ENCODE results near the gene CYP2A13. TPM values are rescaled to one million over a fixed set of nuclear protein-coding genes. Genes with fewer than 3 reads are reported as not detected.
A peak's percentile ranks its signal among the peaks of the same experiment; 100 is the strongest.
"Not testable (repeated sequence)": the region's sequence is repeated elsewhere in the genome, so short reads cannot be mapped to it uniquely, and the experiment has no call there.

The CYP2A13 gene
- polyA plus RNA-seq, 1 donor from 2014 or later, result not detected

DNA sequence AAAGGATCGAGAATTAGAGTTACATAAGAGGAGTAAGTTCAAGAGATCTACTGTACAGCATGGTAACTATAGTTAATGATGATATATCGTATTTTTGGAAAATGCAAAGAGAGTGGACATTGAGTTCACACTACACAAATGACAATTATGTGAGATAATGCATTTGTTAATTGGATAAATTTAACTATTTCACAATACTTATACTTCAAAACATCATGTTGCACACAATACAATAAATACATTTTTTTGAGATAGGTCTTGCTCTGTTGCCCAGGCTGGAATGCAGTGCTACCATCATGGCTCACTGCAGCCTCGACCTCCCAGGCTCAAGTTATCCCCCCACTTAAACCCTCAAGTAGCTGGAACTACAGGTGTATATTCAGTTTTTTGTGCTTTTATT is 17.9 kb downstream of the CYP2A13 start:
- Mint-ChIP-seq H3K4me1 (no peaks in the 10 kb centered on the region), H3K9me3 (peaks cover 2 to 18% (median 18%) of the 10 kb centered on the region in 3 donors), H3K4me3 (no peak overlapping the region), H3K27ac (no peak overlapping the region), H3K27me3 (peaks cover 4% of the 10 kb centered on the region), H3K36me3 (no peaks in the 10 kb centered on the region)

DNA sequence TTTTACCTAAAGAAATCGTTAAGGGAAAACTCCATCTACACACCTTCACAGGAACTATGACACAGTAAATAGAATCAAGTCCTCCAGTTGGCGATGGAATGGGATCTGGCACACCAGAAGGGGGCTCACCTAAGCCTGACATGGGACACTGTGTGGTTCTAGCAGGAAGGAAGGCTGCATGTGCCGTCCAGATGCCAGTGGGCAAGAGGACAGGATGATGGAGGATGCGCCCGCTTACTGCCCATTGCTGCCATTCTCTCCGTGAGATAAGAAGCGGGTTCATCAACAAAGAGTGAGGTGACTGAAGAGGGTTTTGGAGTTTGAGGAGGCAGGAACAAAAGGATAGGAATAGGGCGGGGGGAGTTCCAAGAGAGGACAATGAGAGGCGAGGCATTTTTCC is 23.0 kb downstream of the CYP2A13 start:
- peaks cover 1% of the 10 kb centered on the region for H3K36me3 Mint-ChIP-seq
- no peak overlapping the region for H3K27ac Mint-ChIP-seq
- H3K4me1 Mint-ChIP-seq, result no peaks in the 10 kb centered on the region
- peaks cover 0 to 2% (median 1%) of the 10 kb centered on the region in 3 donors for H3K9me3 Mint-ChIP-seq
- no peak overlapping the region for H3K4me3 Mint-ChIP-seq
- peaks cover 17% of the 10 kb centered on the region for H3K27me3 Mint-ChIP-seq

DNA sequence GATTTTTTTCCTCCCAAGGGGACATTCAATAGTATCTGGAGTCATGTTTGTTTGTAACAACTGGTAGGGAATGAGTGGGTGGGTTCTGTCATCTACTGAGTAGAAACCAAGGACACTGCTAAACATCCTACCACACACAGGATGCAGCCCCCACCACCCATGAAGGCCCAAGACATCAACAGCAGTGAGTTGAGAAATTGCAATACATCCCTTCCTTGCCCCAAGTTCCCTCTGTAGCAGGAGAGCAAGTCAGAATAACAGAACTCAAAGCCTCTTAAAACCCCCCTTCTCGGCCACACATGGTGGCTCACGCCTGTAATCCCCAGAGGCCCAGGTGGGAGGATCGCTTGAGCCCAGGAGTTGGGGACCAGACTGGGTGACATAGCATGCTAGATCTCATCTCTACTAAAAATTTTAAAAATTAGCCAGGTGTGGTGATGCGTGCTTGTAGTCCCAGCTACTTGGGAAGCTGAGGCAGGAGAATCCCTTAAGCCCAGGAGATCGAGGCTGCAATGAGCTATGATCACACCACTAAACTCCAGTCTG is 23.6 kb downstream of the CYP2A13 start:
- Mint-ChIP-seq H3K27ac (no peak overlapping the region), H3K4me1 (no peaks in the 10 kb centered on the region), H3K4me3 (no peak overlapping the region), H3K27me3 (peaks cover 16% of the 10 kb centered on the region), H3K9me3 (peaks cover 0 to 1% (median 0%) of the 10 kb centered on the region in 3 donors), H3K36me3 (peaks cover 1% of the 10 kb centered on the region)

DNA sequence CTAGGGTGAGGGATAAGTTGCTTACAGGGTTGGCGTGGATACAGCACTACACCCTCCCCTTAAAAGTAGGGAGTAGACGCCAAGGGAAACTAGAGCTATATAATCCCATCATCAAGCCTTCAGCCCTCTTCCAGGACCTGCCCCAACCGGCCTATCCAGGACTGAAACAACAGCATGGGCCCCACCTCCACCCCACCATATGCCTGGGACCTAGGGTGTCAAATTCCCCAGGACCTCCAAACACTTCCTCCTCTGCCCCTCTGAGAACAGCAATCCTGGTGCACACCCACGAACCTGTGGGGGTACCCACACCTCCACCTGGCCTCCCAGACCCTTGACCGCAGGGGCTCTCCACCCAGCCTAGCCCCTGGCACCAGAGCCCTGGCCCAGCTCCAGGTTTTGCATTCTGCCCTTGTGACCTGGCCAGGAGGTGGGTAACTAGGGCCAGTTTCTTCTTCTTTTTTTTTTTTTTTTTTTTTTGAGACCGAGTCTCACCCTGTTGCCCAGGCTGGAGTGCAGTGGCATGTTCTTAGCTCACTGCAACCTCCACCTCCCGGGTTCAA is 24.6 kb downstream of the CYP2A13 start:
- Mint-ChIP-seq H3K4me3 (no peak overlapping the region), H3K27me3 (peaks cover 14% of the 10 kb centered on the region), H3K4me1 (no peaks in the 10 kb centered on the region), H3K36me3 (peaks cover 1% of the 10 kb centered on the region), H3K9me3 (peaks cover 0 to 3% (median 0%) of the 10 kb centered on the region in 3 donors), H3K27ac (no peak overlapping the region)

DNA sequence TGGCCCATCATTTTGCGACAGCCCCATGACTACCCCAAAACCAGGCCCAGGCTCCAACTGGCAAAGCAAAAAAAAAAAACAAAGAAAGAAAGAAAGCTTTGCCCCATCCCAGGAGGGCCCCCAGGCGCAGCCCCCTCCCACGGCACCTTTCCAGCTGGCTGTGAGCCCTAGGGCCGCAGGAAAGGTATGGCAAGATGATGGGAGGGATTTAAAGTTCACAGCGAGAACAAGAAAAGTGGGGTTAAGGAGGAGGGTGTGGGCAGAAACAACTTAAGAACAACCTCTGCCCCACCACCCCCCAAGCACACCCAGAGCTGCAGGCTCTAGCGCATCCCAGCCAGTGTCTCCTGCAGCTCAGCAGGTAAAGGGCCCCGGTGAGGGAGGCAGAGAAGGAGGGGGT is 25.9 kb downstream of the CYP2A13 start, which contains the start of gene CYP2F1:
Gene CYP2F1, plus strand, starts transcription at position 301 of the 400 bp plus-strand sequence. CDS start 1,757 bp downstream, outside the sequence.
- Mint-ChIP-seq H3K27ac (peak within 1 kb of the TSS in 1 of 3 donors; percentile 51), H3K27me3 (peaks cover 13% of the 10 kb centered on the region), H3K4me3 (no peak within 1 kb of the TSS), H3K9me3 (peaks cover 0 to 3% (median 0%) of the 10 kb centered on the region in 3 donors), H3K4me1 (no peaks in the 10 kb centered on the region), H3K36me3 (peaks cover 1% of the 10 kb centered on the region)

DNA sequence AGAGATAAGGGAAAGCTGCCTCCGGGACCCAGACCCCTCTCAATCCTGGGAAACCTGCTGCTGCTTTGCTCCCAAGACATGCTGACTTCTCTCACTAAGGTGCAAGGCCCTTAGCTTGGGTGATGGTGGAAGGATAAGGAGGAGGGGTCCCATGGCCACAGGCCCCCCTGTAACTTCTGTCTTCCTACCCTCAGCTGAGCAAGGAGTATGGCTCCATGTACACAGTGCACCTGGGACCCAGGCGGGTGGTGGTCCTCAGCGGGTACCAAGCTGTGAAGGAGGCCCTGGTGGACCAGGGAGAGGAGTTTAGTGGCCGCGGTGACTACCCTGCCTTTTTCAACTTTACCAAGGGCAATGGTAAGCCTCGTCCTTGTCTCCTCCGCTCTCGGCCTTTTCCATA is 28.0 kb downstream of the CYP2A13 start:
- Mint-ChIP-seq H3K36me3 (peaks cover 2% of the 10 kb centered on the region), H3K27me3 (peaks cover 14% of the 10 kb centered on the region), H3K9me3 (peaks cover 0 to 4% (median 3%) of the 10 kb centered on the region in 3 donors), H3K4me3 (no peak overlapping the region), H3K27ac (no peak overlapping the region), H3K4me1 (peaks cover 0 to 6% (median 6%) of the 10 kb centered on the region in 3 donors)

DNA sequence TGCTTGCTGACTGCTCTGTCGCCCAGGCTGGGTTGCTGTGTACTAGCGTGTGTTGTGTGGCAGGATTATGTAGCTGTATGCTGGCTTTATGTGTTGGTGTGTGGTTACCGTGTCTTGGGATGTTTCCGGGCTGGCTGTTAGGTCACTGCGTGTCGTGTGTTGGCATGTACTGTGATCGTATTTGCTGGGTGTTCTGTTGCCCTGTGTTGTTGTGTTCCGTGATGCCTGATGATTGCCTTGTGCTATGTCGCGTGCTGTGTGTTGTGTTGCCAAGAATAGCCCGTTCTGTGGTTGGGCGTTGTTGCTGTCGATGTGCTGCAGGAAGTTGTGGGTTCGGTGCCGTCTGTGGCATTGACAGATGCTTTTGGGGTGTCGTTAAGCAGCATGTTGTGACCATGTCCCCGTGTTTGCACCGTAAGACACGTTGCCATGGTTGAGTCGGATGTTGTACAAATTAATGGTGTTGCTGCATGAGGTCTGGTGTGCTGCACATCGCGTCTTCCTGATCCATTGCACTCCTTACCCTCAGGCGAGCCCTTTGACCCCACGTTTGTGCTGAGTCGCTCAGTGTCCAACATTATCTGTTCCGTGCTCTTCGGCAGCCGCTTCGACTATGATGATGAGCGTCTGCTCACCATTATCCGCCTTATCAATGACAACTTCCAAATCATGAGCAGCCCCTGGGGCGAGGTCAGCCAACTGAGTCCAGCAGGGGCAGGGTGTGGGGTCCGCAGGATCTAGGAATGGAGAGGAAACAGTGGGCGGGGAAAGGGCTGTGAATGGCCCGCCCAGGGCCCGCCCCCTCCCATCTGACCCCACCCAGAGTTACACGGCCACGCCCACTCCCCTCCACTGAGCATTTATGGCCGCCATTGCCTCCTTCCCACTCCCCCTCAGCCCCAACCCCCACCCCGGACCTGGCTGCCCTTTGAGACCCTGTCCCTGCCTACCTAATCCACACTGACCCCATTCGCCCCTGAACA is 33.0 kb downstream of the CYP2A13 start:
- Mint-ChIP-seq H3K4me3 (peak overlapping the region; percentile 6 to 78 (median 39)), H3K27ac (peak overlapping the region; percentile 34 to 94 (median 46))
- not testable (repeated sequence) for H3K9me3 Mint-ChIP-seq, H3K36me3 Mint-ChIP-seq, H3K4me1 Mint-ChIP-seq, H3K27me3 Mint-ChIP-seq

DNA sequence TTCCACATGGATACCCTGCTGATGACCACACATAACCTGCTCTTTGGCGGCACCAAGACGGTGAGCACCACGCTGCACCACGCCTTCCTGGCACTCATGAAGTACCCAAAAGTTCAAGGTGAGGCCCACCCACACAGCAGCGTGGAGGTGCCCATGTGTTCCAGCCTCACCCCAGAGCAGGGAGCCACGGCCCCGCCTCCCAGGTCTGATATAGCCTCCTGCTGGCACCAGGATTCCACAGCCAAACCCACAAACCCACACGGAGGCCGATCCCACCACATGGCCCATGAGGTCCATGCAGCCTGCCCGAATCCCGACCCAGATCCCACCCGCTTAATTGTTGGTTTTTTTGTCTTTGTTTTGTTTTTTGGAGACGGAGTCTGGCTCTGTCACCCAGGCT is 34.6 kb downstream of the CYP2A13 start:
- not testable (repeated sequence) for H3K9me3 Mint-ChIP-seq, H3K36me3 Mint-ChIP-seq, H3K27ac Mint-ChIP-seq, H3K4me3 Mint-ChIP-seq, H3K27me3 Mint-ChIP-seq
- H3K4me1 Mint-ChIP-seq, result peaks cover 8 to 11% (median 9%) of the 10 kb centered on the region in 3 donors

DNA sequence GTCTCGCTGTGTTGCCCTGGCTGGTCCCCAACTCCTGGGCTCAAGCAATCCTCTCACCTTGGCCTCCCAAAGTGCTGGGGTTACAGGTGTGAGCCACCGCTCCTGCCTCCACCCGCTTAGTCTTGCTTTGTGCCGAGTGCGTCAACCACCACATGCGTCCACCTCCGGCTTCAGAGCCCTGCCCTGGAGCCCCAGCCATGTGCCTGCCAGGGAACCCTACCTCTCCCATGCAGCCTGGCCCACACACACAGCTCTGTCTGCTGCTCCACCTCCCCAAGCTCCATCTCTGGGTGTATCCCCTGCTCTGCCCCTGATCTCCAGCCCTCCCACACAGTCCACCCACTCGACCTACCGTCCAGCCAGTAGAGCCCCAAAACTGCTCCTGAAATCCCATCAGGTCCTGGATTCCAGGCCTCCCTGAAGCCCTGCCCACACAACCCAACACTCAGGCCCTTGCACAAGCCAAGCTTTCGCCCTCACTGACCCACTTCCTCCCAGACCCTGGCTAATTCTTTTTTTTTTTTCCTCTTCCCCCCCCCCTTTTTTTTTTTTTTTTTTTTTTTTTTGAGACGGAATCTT is 35.6 kb downstream of the CYP2A13 start:
- no peak overlapping the region for H3K4me3 Mint-ChIP-seq
- H3K27ac Mint-ChIP-seq, result no peak overlapping the region
- H3K4me1 Mint-ChIP-seq, result peaks cover 9 to 15% (median 10%) of the 10 kb centered on the region in 3 donors
- peaks cover 0 to 4% (median 0%) of the 10 kb centered on the region in 3 donors for H3K9me3 Mint-ChIP-seq
- peaks cover 6% of the 10 kb centered on the region for H3K27me3 Mint-ChIP-seq
- peaks cover 2% of the 10 kb centered on the region for H3K36me3 Mint-ChIP-seq

DNA sequence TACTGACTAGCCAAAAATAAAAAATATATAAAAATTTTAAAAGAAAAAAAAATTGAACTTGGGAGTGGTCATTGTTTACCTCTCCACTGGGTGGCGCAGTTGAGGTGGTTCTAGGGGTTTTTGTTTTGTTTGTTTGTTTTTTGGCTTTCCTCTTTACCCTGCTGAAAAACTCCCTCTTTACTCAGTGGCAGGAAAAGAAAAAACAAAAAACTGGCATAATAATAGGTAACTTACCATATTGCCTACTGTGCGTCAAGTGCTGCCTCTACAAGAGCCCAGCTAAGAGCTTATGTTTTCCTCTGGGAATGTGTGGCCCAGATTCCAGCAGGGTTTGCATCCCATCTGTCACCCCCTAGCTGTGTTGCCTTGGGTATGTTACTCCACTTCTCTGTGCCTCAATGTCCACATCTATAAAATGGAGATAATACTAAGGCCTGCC is 38.5 kb downstream of the CYP2A13 start:
- H3K4me1 Mint-ChIP-seq, H3K27ac Mint-ChIP-seq, H3K4me3 Mint-ChIP-seq, H3K27me3 Mint-ChIP-seq, H3K9me3 Mint-ChIP-seq, H3K36me3 Mint-ChIP-seq: not testable (repeated sequence)

DNA sequence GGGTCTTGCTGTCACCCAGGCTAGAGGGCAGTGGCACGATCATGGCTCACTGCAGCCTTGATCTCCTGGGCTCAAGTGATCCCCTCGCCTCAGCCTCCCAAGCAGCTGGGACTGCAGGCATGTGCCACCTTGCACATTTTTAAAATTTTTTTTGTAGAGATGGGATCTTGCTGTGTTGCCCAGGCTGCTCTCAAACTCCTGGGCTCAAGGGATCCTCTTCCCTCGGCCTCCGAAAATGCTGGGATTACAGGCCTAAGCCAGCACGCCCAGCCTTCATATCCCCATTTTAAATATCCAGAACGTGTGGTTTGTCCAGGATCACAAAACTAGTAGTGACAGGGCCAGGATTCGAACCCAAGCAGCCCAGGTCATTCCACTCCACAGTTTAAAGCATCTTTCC is 39.1 kb downstream of the CYP2A13 start:
- not testable (repeated sequence) for H3K4me1 Mint-ChIP-seq, H3K27me3 Mint-ChIP-seq, H3K9me3 Mint-ChIP-seq, H3K36me3 Mint-ChIP-seq
- peak overlapping the region; percentile 41 to 83 (median 74) for H3K27ac Mint-ChIP-seq
- peak overlapping the region in 1 of 4 donors; percentile 63 for H3K4me3 Mint-ChIP-seq

DNA sequence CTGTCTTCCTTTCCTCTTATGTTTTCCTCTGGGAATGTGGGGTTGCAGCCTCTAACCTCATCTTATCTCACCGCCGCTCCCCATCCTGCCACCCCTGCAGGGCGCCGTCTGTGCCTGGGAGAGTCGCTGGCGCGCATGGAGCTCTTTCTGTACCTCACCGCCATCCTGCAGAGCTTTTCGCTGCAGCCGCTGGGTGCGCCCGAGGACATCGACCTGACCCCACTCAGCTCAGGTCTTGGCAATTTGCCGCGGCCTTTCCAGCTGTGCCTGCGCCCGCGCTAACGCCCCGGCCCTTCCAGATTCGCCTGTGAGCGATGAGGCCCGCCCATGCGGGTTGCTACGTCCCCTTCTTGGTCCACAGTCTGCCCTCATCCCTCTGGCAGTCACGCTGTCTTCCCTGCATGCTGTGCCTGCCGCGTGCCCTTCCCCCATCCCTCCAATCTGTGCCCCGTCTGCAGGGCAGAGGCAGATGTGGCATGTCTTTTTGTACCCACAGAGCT is 39.6 kb downstream of the CYP2A13 start:
- Mint-ChIP-seq H3K27me3 (peaks cover 12% of the 10 kb centered on the region), H3K4me3 (peak overlapping the region in 2 of 4 donors; percentile 63 to 74), H3K27ac (peak overlapping the region; percentile 41 to 83 (median 74))
- H3K4me1 Mint-ChIP-seq, H3K36me3 Mint-ChIP-seq, H3K9me3 Mint-ChIP-seq: not testable (repeated sequence)

DNA sequence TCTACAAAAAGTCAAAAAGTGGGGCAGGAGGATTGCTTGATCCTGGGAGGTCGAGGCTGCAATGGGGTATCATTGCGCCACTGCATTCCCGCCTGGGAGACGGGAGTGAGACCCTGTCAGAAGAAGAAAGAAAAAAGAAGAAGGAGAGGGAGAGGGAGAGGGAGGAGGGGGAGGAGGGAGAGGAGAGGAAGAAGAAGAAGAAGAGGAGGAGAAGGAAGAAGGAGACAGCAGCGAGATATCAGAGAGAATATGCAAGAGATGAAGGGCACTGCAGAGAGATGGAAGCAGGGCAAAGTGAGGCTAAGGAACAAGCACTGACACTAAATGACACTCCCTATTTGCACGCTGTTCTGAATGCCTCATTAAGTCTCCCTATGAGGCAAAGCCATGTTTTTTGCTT is 40.4 kb downstream of the CYP2A13 start:
- H3K4me3 Mint-ChIP-seq, result no peak overlapping the region
- peaks cover 0 to 2% (median 0%) of the 10 kb centered on the region in 3 donors for H3K9me3 Mint-ChIP-seq
- H3K36me3 Mint-ChIP-seq, result no peaks in the 10 kb centered on the region
- H3K27ac Mint-ChIP-seq, result no peak overlapping the region
- peaks cover 17% of the 10 kb centered on the region for H3K27me3 Mint-ChIP-seq
- peaks cover 5 to 10% (median 9%) of the 10 kb centered on the region in 3 donors for H3K4me1 Mint-ChIP-seq

DNA sequence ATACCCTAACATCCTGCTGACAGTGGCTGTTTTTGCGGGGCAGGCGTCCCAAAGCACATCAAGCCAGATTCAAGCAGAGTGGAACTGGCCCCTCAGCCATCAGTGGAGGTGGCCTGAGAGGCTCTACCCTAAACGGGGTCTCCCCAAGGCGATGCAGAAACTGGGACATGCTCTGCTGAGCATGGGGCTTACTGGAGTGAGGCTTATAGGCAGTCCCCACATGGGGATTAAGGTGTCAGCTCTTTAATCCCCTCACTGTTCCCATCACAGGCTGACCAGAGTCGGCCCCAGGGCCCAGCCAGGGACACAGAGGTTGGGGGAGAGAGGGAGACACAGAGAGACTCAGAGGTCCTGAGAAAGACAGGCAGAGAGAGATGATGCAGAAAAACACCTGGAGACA is 42.9 kb downstream of the CYP2A13 start:
- Mint-ChIP-seq H3K27ac (no peak overlapping the region), H3K9me3 (peaks cover 0 to 2% (median 0%) of the 10 kb centered on the region in 3 donors), H3K36me3 (no peaks in the 10 kb centered on the region), H3K4me1 (peaks cover 5 to 10% (median 9%) of the 10 kb centered on the region in 3 donors), H3K4me3 (no peak overlapping the region), H3K27me3 (peaks cover 22% of the 10 kb centered on the region)

DNA sequence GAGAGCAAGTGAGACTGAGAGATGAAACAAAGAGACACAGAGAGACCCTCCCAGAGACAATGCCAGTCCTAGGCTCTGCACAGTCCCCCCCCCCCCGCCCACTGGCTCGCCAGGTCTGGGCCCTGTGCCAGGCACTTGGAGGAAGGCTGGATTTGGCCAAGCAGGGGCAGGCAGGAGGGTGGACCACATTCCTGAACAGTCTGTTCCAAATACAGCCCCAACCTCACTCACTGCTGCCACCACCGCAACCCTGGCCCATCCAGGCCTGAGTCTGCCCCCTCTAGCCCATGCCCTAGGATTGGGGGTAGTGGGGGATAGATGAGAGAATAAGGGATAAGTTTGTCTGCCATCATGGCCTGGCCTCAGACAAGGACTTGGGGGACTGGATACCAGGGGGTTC is 45.0 kb downstream of the CYP2A13 start:
- Mint-ChIP-seq H3K9me3 (peaks cover 0 to 2% (median 0%) of the 10 kb centered on the region in 3 donors), H3K36me3 (peaks cover 2% of the 10 kb centered on the region), H3K27me3 (peaks cover 26% of the 10 kb centered on the region), H3K4me3 (no peak overlapping the region), H3K27ac (no peak overlapping the region), H3K4me1 (peaks cover 0 to 2% (median 2%) of the 10 kb centered on the region in 3 donors)

Data from IgD-negative memory B cell (primary cell).